Neural cell (in vitro differentiated cells): ENCODE results near the gene RAB1B. TPM values are rescaled to one million over a fixed set of nuclear protein-coding genes. Genes with fewer than 3 reads are reported as not detected.

Experiments used
- H2AFZ ChIP-seq: fragments of 200-600, 300-800 bp; sonication (generic), shearing (Covaris generic); 2 replicates; pipeline ENCODE4 v1.6.0; 2014; ENCODE audit warnings: low read depth, mild to moderate bottlenecking, antibody characterized with exemption, low read length, moderate library complexity
- H3F3A ChIP-seq: fragments of 200-600 bp; shearing (Covaris generic); 2 replicates; pipeline ENCODE4 v1.6.1; 2016; ENCODE audit warnings: mild to moderate bottlenecking, moderate library complexity, mixed read lengths, antibody characterized with exemption, low read length; ENCODE audit not compliant: insufficient read depth, poor library complexity, severe bottlenecking
- H3K27ac ChIP-seq: fragments of 200-600, 300-800 bp; sonication (generic), shearing (Covaris generic); 2 replicates; pipeline ENCODE4 v1.5.1; 2014; ENCODE audit warnings: mild to moderate bottlenecking, low read length, moderate library complexity
- H3K27me3 ChIP-seq: fragments of 300-800, 200-600 bp; sonication (generic), shearing (Covaris generic); 2 replicates; pipeline ENCODE4 v1.6.0; 2014; ENCODE audit warnings: mild to moderate bottlenecking, low read depth, low read length, moderate library complexity; ENCODE audit not compliant: insufficient read depth
- H3K36me3 ChIP-seq: fragments of 300-800, 200-600 bp; sonication (generic), shearing (Covaris generic); 2 replicates; pipeline ENCODE4 v1.5.1; 2014; ENCODE audit warnings: mild to moderate bottlenecking, antibody characterized with exemption, low read length, moderate library complexity; ENCODE audit not compliant: insufficient read depth
- H3K4me2 ChIP-seq: fragments of 300-800, 200-600 bp; sonication (generic), shearing (Covaris generic); 2 replicates; pipeline ENCODE4 v1.6.0; 2014; ENCODE audit warnings: mild to moderate bottlenecking, low read length
- H3K4me3 ChIP-seq: fragments of 300-800, 200-600 bp; sonication (generic), shearing (Covaris generic); 2 replicates; pipeline ENCODE4 v1.5.1; 2014; ENCODE audit warnings: mild to moderate bottlenecking, low read length, moderate library complexity
- H3K79me2 ChIP-seq: fragments of 200-600 bp; shearing (Covaris generic); replicated peaks from 2 replicates; pipeline ENCODE4 v1.6.0; 2014; ENCODE audit warnings: mild to moderate bottlenecking, low read length, moderate library complexity; ENCODE audit not compliant: insufficient read depth
- H3K9ac ChIP-seq: fragments of 300-800, 200-600 bp; sonication (generic), shearing (Covaris generic); 2 replicates; pipeline ENCODE4 v1.6.1; 2016; ENCODE audit warnings: mild to moderate bottlenecking, low read length, mixed read lengths
- H3K9me2 ChIP-seq: fragments of 200-600 bp; shearing (Covaris generic); 2 replicates; pipeline ENCODE4 v1.6.1; 2016; ENCODE audit warnings: mild to moderate bottlenecking, low read length, mixed read lengths; ENCODE audit not compliant: insufficient read depth
- H3K9me3 ChIP-seq: fragments of 200-600, 300-800 bp; sonication (generic), shearing (Covaris generic); 2 replicates; pipeline ENCODE4 v1.6.1; 2016; ENCODE audit warnings: mild to moderate bottlenecking, mixed run types, low read length, moderate library complexity, mixed read lengths
- H4K20me1 ChIP-seq: fragments of 200-600 bp; shearing (Covaris generic); 2 replicates; pipeline ENCODE4 v1.6.1; 2016; ENCODE audit warnings: mild to moderate bottlenecking, mixed run types; ENCODE audit not compliant: insufficient read depth
- EP300 ChIP-seq: fragments of 450-650 bp; conservative IDR thresholded peaks from 2 replicates; pipeline ENCODE4 v1.6.1; 2014; ENCODE audit warnings: antibody characterized with exemption, mild to moderate bottlenecking, moderate library complexity; ENCODE audit not compliant: poor library complexity, severe bottlenecking
- EZH2 ChIP-seq: fragments of 200-600, 300-800 bp; shearing (Covaris generic), sonication (generic); IDR thresholded peaks from 2 replicates; pipeline ENCODE4 v1.6.1; 2014; ENCODE audit warnings: antibody characterized with exemption, low read length, borderline replicate concordance, mild to moderate bottlenecking; ENCODE audit not compliant: insufficient read depth, poor library complexity, severe bottlenecking
- MXI1 ChIP-seq: fragments of 450-650 bp; conservative IDR thresholded peaks from 2 replicates; pipeline ENCODE4 v1.6.1; 2014; ENCODE audit warnings: antibody characterized with exemption, mild to moderate bottlenecking; ENCODE audit not compliant: poor library complexity, severe bottlenecking
- POLR2AphosphoS5 ChIP-seq: IDR thresholded peaks from 2 replicates; pipeline ENCODE4 v1.6.1; 2012
- RAD21 ChIP-seq: fragments of 450-650 bp; conservative IDR thresholded peaks from 2 replicates; pipeline ENCODE4 v1.6.1; 2014; ENCODE audit warnings: antibody characterized with exemption, mild to moderate bottlenecking, moderate library complexity
- SMC3 ChIP-seq: fragments of 450-650 bp; conservative IDR thresholded peaks from 2 replicates; pipeline ENCODE4 v1.6.1; 2014; ENCODE audit warnings: antibody characterized with exemption, mild to moderate bottlenecking, moderate library complexity; ENCODE audit not compliant: poor library complexity
- TAF1 ChIP-seq: IDR thresholded peaks from 2 replicates; pipeline ENCODE4 v1.6.1; 2012; ENCODE audit warnings: low read depth
- polyA plus RNA-seq: library from polyadenylated mRNA; depleted of rRNA; stranded (reverse); fragments of >200 nt; gene quantifications from 2 replicates; pipeline ENCODE4 v1.2.3, GENCODE V29; 2014
- TF ChIP-seq, protein P1 (sequence below): fragments of 450-650 bp; IDR thresholded peaks from 2 replicates; pipeline ENCODE4 v1.5.1; 2014; ENCODE audit warnings: antibody characterized with exemption, mild to moderate bottlenecking, moderate library complexity; ENCODE audit not compliant: poor library complexity, severe bottlenecking
- TF ChIP-seq, protein P2 (sequence below): IDR thresholded peaks from 2 replicates; pipeline ENCODE4 v1.6.1; 2012; ENCODE audit warnings: borderline replicate concordance

The RAB1B gene
- polyA plus RNA-seq, 1 donor from 2014 or later, result 27.2 TPM

DNA sequence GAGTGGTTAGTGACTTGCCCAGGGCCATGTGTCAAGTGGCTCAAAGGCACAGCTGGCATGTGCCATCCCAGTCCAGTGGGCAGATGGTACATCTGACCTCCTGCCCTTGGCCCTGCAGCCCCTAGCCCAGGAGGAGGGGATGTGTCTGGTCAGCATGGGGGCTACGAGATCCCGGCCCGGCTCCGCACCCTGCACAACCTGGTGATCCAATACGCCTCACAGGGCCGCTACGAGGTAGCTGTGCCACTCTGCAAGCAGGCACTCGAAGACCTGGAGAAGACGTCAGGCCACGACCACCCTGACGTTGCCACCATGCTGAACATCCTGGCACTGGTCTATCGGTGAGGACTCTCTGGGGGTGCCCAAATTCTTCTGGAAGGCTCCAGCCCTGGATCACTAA is 5.7 kb upstream of the RAB1B start:
- Histone ChIP-seq H3K27ac (no peak overlapping the region), H3K9me2 (no peaks in the 10 kb centered on the region), H3K4me3 (no peak overlapping the region), H3K4me2 (no peak overlapping the region), H3K79me2 (peaks cover 15% of the 10 kb centered on the region), H2AFZ (no peak overlapping the region), H3K36me3 (peaks cover 12% of the 10 kb centered on the region), H3K27me3 (no peaks in the 10 kb centered on the region), H3F3A (no peaks in the 10 kb centered on the region), H3K9me3 (no peaks in the 10 kb centered on the region), H4K20me1 (peaks cover 4% of the 10 kb centered on the region), H3K9ac (no peak overlapping the region)
- TF ChIP-seq MXI1, result no peak
- TF ChIP-seq, protein P1, sequence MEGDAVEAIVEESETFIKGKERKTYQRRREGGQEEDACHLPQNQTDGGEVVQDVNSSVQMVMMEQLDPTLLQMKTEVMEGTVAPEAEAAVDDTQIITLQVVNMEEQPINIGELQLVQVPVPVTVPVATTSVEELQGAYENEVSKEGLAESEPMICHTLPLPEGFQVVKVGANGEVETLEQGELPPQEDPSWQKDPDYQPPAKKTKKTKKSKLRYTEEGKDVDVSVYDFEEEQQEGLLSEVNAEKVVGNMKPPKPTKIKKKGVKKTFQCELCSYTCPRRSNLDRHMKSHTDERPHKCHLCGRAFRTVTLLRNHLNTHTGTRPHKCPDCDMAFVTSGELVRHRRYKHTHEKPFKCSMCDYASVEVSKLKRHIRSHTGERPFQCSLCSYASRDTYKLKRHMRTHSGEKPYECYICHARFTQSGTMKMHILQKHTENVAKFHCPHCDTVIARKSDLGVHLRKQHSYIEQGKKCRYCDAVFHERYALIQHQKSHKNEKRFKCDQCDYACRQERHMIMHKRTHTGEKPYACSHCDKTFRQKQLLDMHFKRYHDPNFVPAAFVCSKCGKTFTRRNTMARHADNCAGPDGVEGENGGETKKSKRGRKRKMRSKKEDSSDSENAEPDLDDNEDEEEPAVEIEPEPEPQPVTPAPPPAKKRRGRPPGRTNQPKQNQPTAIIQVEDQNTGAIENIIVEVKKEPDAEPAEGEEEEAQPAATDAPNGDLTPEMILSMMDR, result no peak
- TF ChIP-seq POLR2AphosphoS5, result no peak
- no peak for TF ChIP-seq RAD21
- TF ChIP-seq EZH2, result no peak
- TF ChIP-seq EP300, result no peak
- no peak for TF ChIP-seq SMC3
- TF ChIP-seq TAF1, result no peak
- TF ChIP-seq, protein P2, sequence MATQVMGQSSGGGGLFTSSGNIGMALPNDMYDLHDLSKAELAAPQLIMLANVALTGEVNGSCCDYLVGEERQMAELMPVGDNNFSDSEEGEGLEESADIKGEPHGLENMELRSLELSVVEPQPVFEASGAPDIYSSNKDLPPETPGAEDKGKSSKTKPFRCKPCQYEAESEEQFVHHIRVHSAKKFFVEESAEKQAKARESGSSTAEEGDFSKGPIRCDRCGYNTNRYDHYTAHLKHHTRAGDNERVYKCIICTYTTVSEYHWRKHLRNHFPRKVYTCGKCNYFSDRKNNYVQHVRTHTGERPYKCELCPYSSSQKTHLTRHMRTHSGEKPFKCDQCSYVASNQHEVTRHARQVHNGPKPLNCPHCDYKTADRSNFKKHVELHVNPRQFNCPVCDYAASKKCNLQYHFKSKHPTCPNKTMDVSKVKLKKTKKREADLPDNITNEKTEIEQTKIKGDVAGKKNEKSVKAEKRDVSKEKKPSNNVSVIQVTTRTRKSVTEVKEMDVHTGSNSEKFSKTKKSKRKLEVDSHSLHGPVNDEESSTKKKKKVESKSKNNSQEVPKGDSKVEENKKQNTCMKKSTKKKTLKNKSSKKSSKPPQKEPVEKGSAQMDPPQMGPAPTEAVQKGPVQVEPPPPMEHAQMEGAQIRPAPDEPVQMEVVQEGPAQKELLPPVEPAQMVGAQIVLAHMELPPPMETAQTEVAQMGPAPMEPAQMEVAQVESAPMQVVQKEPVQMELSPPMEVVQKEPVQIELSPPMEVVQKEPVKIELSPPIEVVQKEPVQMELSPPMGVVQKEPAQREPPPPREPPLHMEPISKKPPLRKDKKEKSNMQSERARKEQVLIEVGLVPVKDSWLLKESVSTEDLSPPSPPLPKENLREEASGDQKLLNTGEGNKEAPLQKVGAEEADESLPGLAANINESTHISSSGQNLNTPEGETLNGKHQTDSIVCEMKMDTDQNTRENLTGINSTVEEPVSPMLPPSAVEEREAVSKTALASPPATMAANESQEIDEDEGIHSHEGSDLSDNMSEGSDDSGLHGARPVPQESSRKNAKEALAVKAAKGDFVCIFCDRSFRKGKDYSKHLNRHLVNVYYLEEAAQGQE, result no peak

DNA sequence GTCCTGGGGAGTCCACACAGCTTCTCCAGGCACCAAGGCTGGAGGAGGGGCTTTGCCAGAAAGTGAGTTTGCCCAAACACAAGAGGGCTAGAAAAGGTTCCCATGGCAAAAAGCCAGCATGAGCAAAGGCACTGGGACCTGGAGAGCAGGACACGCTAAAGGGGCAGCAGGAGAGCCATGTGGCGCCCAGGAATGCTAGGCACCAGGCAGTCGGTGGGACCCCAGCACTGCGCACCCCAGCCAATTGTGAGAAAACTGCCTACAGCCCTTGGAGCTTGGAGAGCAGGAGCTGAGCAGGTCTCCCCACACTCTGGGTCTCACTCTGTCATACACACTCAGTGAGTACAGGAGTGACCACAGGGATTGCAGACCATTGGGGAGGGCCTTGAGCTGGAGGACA is 5.2 kb upstream of the RAB1B start:
- Histone ChIP-seq H3K27me3 (no peaks in the 10 kb centered on the region), H3F3A (no peaks in the 10 kb centered on the region), H3K79me2 (peaks cover 15% of the 10 kb centered on the region), H2AFZ (no peak overlapping the region), H3K9me3 (no peaks in the 10 kb centered on the region), H3K4me2 (no peak overlapping the region), H3K4me3 (no peak overlapping the region), H4K20me1 (peaks cover 4% of the 10 kb centered on the region), H3K27ac (no peak overlapping the region), H3K9me2 (no peaks in the 10 kb centered on the region), H3K36me3 (peaks cover 12% of the 10 kb centered on the region), H3K9ac (no peak overlapping the region)
- peak; percentile 22 for TF ChIP-seq POLR2AphosphoS5
- TF ChIP-seq SMC3, result no peak

DNA sequence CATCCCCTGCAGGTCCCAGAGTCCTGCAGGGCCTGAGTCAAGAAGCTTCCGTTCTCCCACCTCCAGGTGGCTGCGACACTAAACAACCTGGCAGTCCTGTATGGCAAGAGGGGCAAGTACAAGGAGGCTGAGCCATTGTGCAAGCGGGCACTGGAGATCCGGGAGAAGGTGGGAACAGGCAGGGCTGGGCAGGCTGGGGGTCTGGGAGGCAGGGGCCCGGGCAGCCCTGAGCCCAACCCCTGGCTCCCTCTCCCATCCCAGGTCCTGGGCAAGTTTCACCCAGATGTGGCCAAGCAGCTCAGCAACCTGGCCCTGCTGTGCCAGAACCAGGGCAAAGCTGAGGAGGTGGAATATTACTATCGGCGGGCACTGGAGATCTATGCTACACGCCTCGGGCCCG is 4.7 kb upstream of the RAB1B start:
- Histone ChIP-seq H2AFZ (no peak overlapping the region), H3K9me2 (no peaks in the 10 kb centered on the region), H3F3A (no peaks in the 10 kb centered on the region), H4K20me1 (peaks cover 4% of the 10 kb centered on the region), H3K4me2 (no peak overlapping the region), H3K79me2 (peaks cover 15% of the 10 kb centered on the region), H3K9me3 (no peaks in the 10 kb centered on the region), H3K27me3 (no peaks in the 10 kb centered on the region), H3K4me3 (no peak overlapping the region), H3K9ac (no peak overlapping the region), H3K27ac (no peak overlapping the region), H3K36me3 (peaks cover 12% of the 10 kb centered on the region)
- TF ChIP-seq EP300 (no peak), TAF1 (no peak), POLR2AphosphoS5 (no peak), EZH2 (no peak), MXI1 (no peak), RAD21 (no peak), SMC3 (no peak)
- TF ChIP-seq, protein P1, result no peak
- TF ChIP-seq, protein P2, result no peak
